HG02973 (cell line): Measurements from ENCODE around the gene CDYL.

Experiments used
- ATAC-seq: cut with Tn5 transposase; IDR thresholded peaks from one replicate; pipeline ENCODE4 v1.9.1; 2021; ENCODE audit warnings: moderate library complexity; ENCODE audit not compliant: unreplicated experiment

CDYL gene

DNA sequence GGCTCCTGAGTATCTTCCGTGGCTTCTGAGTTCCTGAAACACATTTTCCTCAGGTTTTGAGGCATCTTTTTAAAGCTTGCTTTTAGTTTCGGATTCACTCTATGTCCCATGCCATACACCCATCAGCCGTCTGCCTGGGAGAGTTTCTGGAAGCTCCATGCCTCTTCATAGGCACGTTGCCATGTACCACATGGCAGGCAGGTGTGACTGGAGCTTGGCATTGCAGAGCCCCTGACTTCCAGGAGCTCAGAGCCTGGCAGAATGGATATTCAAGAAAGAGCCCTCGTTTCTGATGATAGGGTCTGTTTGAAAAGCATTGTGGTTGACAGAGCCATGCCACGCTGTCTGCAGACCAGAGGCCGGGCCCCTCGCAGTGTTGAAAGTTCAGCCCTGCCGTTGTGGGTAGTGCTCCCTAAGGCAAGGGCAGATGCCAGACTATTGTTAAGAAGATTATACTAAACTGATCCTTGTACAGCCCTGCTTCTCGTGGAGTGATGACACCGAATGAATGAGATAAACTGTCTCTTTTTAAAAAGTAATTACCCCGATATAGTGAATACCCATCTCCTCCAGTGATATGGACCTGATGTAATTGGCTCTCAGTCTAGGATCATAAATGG lies 127.7 kb downstream of the CDYL start:
- no peak for ATAC-seq

DNA sequence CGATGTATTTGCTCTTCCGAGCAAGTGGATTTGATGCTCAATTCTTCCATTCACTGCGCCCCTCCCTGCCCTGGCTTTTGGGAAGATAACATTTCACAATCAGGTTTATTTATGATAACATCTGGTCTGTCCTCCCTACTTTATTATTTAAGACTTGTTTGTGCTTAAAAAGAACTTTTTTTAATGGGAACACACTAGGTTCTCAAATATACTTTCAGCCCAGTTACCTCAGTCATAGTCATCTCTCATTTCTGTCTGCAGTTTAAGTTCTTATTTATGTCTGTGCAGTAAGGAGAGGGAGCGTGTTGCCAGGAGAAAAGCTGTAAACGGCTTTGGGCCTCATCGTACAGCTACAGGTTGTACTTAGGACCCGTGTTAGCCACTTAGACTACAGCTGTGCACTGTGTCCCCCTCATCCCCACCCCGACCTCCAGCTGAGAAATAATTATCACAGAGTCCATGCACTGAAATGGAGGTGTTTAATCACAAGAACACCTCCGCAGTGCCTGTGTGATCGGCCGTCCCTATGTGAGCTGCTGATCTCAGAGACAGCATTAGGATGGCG lies 128.3 kb downstream of the CDYL start:
- ATAC-seq = no peak

DNA sequence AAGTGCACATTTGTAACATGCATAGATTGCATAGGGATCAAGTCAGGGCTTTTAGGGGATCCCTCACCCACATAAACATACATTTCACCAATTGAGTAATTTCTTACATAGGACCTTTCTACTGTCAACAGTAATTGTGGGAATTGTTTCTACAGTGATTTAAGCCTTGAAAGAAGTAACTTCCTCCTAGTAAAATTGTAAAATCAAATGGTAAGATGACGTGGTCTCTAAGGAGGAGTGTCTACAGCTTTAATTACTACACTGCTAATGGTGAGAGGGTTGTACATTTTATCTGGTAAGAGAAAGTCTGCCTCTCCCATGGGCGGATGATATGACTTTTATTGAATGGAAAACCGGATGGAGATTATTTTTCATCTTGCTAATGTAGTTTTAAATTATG lies 129.6 kb downstream of the CDYL start:
- no peak for ATAC-seq

DNA sequence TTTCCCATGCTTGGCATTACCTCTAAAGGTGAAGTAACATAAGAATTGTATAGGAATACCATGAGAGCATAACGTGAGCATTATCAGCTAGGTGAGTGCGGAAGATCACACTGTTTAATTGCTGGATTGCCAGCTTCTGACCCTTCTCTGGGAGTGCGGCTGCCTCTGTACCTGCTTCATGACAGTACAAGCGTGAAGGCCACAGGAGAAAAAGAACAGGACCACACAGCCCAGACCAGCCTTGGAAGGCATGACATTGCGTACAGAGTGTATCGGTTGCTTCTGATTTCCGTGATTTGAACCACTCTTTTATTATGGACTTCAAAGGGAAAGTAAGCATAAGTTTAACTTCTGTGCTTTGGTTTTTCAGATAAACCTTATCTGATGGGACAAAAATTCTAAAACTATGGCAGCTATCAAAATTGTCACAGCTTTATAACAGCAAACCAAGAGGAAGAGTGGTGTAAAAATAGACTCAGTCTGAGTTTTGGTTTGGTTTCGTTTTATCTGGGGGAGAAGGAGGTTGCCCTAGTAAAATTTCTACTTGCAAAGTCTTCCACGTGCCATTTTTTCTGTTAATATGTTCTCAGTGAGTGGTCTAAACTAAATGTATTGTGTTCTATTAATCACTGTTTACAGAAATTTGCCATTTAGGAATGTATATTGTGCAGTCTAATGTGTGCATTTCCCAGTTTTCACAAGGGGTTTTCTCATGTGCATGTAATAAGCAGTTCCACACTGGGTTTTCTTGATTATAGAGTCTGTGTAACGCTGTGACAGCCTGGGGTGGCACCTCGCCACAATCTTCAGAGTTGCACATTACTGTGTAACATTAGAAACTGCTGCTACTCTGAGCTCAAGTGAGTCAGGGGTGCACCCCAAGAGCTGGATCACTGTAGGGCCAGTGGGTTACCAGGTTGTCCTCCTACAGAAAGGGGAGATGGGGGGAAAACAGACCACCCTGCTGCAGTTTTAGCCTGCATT lies 130.4 kb downstream of the CDYL start:
- no peak for ATAC-seq

DNA sequence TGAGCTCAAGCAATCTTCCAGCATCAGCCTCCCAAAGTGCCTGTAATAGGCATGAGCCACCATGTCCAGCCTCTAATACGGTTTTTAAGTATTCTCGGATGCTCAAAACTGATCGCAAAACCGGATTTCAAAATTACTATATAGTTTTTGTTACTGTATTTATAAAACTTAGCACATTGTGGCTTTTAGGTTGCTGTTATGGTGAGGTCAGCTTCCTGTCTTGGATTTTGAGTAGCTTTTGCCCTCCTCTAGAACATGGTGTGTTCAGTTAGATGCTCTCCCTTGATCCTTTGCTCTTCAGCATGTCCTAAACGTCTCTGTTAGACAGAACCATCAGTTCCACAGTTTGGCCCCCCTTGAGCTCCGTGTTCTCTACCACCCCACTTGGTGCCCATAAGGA lies 131.4 kb downstream of the CDYL start:
- ATAC-seq = no peak

DNA sequence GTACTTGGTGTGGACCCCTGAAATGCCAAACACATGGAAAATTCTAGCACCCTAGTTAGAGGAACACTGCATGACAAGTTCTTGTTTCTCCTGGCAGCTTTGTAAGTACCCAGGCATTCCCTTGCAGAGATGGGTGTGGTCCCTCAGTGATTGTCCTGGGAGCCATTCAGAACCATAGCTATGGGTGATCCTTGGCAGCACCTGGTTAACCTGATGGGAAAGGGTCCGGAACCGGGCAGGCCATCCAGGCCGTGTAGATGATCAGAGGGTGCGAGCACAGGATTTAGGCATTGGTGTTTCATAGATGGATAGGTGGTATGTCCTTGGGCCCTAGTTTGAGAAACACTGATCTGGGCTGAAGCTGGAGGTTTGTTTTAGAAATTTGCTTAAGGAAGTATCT lies 131.9 kb downstream of the CDYL start:
- no peak for ATAC-seq

GRCh38 chr6:4909063-4909706 lies 133.0 kb downstream of the CDYL start:
- no peak for ATAC-seq

DNA sequence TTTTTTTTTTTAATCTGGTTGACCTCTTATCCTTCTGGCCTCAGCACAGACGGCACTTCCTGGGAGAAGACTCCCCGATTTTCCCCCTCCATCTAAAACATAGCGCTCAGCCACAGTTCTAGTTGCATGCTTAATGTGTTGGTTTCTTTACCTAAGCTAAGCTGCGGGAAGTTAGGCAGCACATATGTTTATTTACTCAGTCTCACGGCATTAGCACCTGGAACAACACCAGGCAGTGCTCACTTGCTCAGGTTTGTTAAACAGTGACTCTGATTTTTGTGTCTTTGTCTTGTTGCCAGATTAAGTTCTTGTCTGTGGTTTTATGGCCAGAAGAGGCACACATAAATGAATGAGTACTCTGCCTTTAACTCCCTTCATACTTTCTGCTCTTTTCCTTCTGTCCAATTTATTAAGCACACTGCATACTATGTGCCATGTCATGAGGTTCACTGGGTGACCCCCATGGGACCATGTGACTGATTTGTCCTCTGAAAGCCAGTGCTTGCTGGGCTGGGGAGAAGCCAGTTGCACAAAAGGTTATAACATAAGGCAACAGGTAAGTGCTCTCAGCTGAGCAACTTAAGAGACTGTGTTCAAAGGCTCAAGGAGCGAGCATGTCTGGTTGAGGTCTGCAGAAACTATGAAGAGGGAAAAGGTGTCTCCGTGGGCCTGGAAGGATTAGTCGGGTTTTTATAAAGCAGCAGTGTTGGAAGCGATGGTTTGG lies 134.0 kb downstream of the CDYL start:
- ATAC-seq = no peak

DNA sequence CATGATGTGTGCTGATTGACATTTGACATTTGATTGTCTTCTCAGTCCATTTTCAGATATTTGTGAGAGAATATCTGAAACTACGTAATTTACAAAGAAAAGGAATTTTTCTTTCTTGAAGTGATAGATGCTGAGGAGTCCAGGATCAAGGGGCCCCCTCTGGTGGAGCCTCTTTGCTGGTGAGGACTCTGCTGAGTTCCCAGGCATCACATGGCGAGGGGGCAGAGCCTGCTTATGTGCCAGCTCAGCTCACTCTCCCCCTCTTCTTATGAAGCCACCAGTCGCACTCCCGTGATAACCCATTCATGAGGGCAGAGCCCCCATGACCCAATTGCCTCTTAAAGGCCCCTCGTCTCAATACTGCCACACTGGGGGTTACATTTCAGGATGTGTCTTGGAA lies 136.4 kb downstream of the CDYL start:
- ATAC-seq = no peak

- no peak for ATAC-seq
Observed at GRCh38 chr6:4913705-4914419, 137.7 kb downstream of the CDYL start.

DNA sequence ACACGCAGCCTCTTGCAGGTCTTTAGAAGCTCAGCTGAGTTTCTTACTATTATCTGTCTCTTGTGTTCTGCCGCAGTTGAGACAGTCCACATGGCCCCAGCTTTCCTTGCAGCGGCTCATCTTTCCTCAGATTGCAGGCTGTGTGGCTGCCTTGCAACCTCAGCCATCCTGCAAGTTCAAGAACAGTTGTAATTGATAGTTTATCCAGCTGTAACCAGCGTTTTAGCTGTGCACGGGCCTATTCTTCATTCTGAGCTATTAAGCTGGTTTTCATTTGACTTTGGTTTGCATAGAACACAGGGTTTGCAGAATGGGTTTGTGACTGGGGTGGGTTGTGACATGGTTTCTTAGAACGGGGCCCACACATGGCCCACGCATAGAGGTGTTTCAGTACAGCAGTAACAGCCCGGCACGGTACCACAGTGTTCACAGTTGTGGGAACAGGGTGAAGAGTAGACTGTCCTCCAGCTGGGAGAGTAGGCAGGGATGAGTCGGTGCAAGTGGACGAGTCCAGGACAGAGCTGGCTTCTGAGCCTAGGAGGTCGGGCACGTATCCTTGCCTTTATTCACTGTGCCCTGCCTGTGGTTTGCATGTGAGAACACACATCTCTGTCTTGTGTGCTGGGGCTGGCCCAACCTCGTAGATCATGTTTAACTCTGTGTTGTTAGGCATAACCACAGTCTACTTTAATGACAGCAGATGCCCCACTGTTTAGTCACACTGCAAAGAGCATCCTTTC lies 138.4 kb downstream of the CDYL start:
- no peak for ATAC-seq

DNA sequence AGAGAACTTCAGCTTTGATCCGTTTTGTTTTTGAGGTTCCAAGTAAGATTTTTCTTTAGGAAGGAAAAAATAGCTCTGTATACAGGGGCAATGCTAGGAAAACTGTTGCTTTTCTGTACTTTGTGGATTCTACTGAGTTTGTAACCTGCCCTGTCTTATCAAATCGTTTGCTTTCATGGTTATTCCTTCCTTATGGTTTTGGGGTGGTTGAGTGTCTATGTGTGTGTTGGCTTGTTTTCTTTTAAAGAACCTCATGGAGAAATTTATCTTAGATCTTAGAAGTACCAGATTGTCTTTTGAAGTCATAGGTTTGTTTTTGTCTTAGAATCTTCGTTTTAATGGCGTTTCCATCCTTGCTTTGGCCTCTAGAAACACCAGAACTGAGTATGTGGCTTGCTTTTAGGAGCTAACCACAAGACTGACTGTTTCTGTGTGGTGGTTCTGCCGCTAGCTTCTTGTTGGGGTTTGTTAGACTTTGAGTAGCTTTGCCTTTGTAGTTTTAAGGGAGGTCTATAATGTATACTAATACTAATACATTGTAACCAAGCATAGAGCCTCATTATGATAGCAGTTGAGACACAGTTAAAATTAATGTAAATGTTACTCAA lies 140.9 kb downstream of the CDYL start:
- no peak for ATAC-seq

DNA sequence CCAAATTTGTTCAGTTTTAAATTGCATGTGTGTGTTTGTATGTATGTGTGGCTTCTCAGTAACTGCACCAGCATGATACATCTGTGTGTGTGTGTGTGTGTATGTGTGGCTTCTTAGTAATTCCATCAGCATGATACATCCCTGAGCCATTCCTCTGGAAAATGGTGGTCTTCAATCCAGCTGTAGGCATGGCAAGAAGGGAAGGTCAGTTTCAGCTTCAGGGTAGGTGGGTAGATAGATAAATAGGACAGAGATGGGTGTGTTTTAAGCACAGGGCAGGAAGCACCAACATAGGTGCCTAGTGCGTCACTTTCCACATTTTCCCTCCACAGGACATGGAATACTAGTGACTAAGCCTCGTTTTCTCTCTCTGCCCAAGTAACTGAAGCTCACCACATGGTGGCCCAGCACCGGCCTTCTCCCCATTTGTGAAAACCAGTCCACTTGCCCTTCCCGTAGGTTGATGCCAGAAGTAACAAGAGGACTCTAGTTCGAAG lies 144.8 kb downstream of the CDYL start:
- no peak for ATAC-seq

DNA sequence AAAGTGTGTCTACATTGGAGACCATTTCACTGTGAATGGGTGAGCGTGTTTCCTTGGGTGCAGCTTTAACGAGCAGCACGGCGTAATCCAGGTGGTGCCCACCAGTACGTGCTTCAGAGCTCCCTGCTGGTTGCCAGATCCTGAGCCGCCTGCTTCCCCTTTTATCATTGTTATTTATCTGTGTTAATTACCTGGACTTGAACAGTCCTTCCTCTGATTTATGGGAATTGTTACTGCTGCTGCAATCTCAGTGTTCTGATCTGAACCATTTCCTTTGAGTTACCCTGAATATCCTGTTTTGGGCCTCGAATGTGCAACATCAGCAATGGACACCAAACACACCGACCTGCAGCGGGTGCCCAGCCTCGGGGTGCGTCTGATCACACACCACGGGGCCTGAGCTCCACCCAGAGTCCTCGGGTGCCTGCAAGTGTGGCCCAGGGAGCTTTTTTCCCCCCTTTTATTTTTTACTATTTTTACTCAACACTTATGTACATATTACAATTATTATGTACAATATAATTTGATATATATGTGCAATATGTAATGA lies 146.4 kb downstream of the CDYL start:
- ATAC-seq = no peak

GRCh38 chr6:4923081-4923480 lies 146.9 kb downstream of the CDYL start:
- no peak for ATAC-seq

DNA sequence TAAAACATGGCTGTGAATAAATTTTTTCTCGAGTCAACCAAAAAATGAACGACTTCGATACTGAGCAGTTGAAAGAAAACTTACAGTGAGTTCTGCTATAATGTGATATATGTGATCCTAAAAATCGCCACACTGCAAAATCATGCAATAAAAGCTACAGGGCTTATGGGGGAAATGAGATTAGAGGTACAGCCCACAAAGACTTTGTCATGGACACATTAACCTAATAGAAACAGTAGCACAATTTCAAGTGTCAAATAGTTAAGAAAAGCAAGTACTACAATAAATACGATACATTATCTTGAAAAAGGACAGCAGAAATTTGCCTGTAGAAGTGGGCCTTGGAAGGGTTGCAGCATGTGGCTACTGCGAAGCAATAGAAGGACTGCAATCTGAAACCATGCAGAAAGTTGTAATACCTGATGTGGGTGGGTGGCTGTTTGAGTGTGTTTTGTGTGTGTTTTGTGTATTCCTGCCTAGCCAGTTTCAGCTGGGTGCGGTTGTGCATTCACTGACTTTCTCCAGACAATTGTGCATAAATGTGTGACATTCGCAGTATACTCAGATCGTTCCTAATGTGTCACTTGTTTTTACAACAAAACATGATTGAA lies 148.6 kb downstream of the CDYL start:
- no peak for ATAC-seq

- ATAC-seq = no peak
Observed at GRCh38 chr6:4925580-4925979, 149.4 kb downstream of the CDYL start.

DNA sequence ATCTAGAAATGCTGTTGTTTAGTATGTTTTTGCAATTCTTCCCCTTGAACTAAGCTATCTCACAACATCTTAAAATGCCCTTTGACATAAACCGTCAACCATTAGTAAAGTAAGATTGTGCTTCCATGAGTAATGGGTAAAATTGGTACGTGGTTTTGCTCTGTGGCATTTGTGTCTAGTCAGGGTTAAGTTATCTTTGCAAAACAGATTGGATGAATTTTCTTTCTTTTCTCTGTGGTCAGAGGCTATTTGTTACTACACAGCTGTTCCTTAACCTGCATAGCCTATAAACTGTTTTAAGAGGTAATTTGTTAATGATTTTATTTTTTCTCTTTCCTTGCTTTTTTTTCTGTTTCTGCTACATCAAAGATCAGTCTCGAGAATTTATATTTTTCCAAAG lies 152.2 kb downstream of the CDYL start:
- ATAC-seq = no peak
